LHCN-M2 (cell line): Measurements from ENCODE around the gene PHTF2. TPM values are rescaled to one million over a fixed set of nuclear protein-coding genes. Genes with fewer than 3 reads are reported as not detected.
A peak's percentile ranks its signal among the peaks of the same experiment; 100 is the strongest.
"Not testable (repeated sequence)": the region's sequence is repeated elsewhere in the genome, so short reads cannot be mapped to it uniquely, and the experiment has no call there.

Source experiments
- DNase-seq: peaks from one replicate; pipeline ENCODE4 v3.0.0-alpha.2; 2012; ENCODE audit warnings: low read depth
- total RNA-seq: library from RNA; depleted of rRNA; stranded (reverse); fragments of >200 nt; gene quantifications from 2 replicates; pipeline ENCODE4 v1.2.3, GENCODE V29; 2014; rRNA removed

The PHTF2 gene
- total RNA-seq, 1 experiment from 2014 or later: 51.7 TPM

GRCh38 chr7:77989981-77990566, 191.5 kb downstream of the PHTF2 start:
- DNase-seq: peak; percentile 55

- DNase-seq: no peak
Observed at GRCh38 chr7:77991656-77992055, 193.1 kb downstream of the PHTF2 start.

GRCh38 chr7:77993838-77994237, 195.3 kb downstream of the PHTF2 start:
- no peak for DNase-seq

- DNase-seq: peak; percentile 49
Observed at GRCh38 chr7:77995717-77996116, 197.1 kb downstream of the PHTF2 start.

DNA sequence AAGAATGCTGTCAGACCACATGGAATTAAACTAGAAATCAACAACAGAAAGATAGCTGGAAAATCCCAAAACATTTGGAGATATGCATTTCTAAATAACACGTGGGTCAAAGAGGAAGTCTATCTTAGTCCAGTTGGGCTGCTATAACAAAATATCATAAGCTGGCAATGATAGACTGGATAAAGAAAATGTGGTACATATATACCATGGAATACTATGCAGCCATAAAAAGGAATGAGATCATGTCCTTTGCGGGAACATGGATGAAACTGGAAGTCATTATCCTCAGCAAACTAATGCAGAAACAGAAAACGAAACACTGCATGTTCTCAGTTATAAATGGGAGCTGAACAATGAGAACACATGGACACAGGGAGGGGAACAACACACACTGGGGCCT, 200.6 kb downstream of the PHTF2 start:
- DNase-seq: not testable (repeated sequence)

GRCh38 chr7:78002021-78002420, 203.4 kb downstream of the PHTF2 start:
- peak; percentile 34 for DNase-seq

DNA sequence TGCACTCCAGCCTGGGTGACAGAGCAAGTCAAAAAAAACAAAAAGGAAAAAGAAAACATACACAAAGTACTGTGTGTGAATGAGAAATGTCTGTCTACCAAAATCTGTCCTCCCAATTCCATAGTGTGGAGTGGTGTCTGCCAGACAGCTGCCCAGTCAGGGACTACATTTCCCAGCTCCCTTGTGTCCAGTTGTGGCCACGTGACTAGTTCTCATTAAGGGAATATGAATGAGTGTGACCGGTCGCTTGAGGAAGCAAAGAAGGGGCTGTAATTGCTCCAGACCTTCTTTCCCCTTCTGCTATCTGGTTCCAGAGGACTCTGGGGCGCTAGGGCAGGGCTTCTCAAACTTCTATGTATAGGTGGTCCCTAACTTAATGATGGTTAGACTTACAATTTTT, 204.1 kb downstream of the PHTF2 start:
- no peak for DNase-seq

DNA sequence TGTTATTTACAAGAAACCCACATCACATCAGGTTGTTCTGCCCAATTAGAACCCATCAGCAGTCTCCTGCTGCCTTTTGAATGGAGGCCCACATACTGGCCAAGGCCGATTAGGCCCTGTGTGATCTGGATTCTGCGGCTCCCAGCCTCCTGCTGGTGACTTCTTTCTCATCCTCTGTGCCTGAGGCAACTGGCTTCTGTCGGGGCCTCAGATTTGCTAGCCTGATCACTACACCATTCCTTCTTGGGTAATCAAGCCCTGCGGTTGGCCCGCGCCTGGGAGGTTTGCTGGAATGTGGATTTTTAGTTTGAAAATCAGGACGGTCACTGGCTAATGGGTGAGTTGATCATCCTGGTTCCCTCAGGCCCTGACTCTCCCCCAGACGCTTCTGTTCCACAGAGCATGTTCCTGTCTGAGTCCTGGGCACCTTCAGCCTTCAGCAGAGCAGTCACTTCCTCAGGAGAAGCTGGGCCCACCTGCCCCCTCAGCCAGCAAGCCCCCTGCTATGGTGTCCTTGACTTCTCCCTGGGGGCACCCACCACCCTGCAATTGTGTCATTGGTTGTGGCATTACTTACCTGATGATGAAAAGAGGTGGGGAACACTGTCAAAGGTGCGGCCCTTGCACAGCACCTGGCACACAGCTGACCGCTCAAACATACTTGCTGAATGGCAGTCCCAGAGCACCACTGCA, 207.6 kb downstream of the PHTF2 start:
- no peak for DNase-seq

Other genes with a start within 250 kb of the PHTF2 start
- 13.7 and 18.8 TPM in 2 replicates for gene RSBN1L, start 102.3 kb upstream of the PHTF2 start, total RNA-seq
- gene TMEM60, start 339 bp upstream of the PHTF2 start, total RNA-seq: 38.2 and 44.8 TPM in 2 replicates